Measurements from ENCODE around the gene HILPDA. TPM values are rescaled to one million over a fixed set of nuclear protein-coding genes. Genes with fewer than 3 reads are reported as not detected.

Gene HILPDA
- total and polyA plus RNA-seq, 7 donors, result 1.9 to 9.7 (median 4.1) TPM

DNA sequence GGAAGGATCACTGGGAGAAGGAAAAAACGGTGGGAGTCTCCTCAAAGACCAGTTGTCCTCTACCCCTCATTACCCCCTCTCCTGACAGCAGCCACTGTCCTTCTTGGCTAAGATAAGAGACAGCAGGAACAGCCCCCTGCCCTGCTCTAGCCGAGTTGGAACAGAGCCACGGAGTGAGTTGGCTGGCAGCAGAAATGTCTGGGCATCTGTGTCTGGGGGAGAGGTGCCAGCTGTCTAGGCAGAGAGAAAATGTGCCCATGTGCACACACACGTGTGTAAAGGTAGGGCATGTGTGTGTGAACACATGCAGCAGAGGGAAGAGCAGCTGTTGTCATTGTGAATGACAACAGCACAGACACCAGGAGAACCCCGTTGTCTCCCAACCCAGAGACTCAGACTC is 9.4 kb upstream of the HILPDA start:
- TF ChIP-seq, protein P1, sequence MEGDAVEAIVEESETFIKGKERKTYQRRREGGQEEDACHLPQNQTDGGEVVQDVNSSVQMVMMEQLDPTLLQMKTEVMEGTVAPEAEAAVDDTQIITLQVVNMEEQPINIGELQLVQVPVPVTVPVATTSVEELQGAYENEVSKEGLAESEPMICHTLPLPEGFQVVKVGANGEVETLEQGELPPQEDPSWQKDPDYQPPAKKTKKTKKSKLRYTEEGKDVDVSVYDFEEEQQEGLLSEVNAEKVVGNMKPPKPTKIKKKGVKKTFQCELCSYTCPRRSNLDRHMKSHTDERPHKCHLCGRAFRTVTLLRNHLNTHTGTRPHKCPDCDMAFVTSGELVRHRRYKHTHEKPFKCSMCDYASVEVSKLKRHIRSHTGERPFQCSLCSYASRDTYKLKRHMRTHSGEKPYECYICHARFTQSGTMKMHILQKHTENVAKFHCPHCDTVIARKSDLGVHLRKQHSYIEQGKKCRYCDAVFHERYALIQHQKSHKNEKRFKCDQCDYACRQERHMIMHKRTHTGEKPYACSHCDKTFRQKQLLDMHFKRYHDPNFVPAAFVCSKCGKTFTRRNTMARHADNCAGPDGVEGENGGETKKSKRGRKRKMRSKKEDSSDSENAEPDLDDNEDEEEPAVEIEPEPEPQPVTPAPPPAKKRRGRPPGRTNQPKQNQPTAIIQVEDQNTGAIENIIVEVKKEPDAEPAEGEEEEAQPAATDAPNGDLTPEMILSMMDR (IDR thresholded peaks at IDR 0.05), result no peak
- Histone ChIP-seq H3K4me3 (no peak overlapping the region), H3K9me3 (no peaks in the 10 kb centered on the region), H3K27ac (no peak overlapping the region), H3K27me3 (ENCODE audit: insufficient read depth in 3 of 3, low read length in 2 of 3) (no peaks in the 10 kb centered on the region), H3K4me1 (no peaks in the 10 kb centered on the region), H3K36me3 (ENCODE audit: insufficient read depth in 1 of 2, low read depth in 1 of 2) (no peaks in the 10 kb centered on the region)
- 14 to 33% (median 29%) methylated on average over 5 of the region's 5 CpGs for WGBS, 3 donors
- no peak for ATAC-seq
- no peak for DNase-seq
- intact Hi-C loops (cut with DNase I), result no loop called here

DNA sequence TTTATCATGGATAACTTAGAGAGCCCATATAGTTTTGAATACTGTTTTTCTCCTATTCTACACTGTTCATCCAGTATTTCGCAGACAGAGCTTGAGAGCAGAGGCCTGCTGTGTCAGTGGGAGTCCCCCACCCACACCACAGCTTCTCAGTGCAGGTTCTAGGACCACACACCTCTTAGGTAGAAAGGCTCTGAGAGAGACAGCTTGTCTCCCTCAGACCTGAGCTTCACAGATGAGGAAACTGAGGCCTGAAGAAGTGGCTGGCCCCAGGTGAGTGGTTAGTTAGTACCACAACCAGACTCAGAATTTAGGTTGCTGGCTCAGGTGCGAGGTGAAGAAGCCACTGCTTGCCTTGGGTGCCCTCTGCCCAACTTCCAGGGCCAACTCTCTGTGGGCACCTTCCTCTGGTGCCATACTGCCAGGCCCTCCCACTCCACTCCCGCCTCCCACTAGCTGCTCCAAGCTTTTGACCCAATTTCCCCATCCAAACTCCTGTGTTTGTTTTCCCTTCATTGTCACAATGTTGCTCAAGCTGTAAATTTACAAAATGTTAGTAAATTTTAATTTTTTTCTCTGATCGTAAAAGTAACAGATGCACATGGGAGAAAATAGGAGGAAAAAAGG is 7.6 kb upstream of the HILPDA start:
- H3K27ac ChIP-seq, result no peak overlapping the region
- no peak for DNase-seq
- 73 to 98% (median 74%) methylated on average over 3 to 4 of the region's 4 CpGs for WGBS, 3 donors
- H3K9me3 ChIP-seq, result no peaks in the 10 kb centered on the region
- ATAC-seq, result no peak
- intact Hi-C loops (cut with DNase I), result no loop called here
- H3K27me3 ChIP-seq (ENCODE audit: insufficient read depth in 3 of 3, low read length in 2 of 3), result no peaks in the 10 kb centered on the region
- TF ChIP-seq, protein P1 (IDR thresholded peaks at IDR 0.05), result no peak
- no peak overlapping the region for H3K4me3 ChIP-seq
- no peaks in the 10 kb centered on the region for H3K36me3 ChIP-seq (ENCODE audit: insufficient read depth in 1 of 2, low read depth in 1 of 2)
- no peaks in the 10 kb centered on the region for H3K4me1 ChIP-seq

DNA sequence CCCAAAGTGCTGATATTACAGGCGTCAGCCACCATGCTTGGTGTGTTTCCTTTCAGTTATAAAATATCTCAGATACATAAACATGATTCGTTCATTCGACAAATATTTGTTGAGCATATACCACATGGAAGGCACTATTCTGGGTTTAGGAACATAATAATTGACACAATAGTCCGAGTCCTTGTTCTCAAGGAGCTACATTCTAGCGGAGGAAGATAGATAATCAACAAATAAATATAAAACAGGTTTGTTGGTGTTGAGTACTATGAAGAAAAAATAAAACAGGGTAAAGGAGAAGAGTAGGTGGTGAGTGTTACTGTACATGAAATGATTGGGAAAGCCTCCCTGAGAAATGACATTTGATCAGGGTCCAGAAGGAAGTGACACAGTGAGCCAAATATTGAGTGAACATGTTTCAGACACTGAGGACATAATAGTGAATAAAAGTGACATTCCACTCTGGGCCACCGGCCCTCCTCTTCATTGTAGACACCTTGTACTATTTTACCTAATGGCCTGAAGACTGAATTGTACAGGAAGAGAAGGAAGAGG is 6.9 kb upstream of the HILPDA start:
- intact Hi-C loops (cut with DNase I), result no loop called here
- 91 to 93% (median 92%) methylated on average over 6 of the region's 6 CpGs for WGBS, 3 donors
- DNase-seq, result no peak
- Histone ChIP-seq H3K27ac (no peak overlapping the region), H3K9me3 (no peaks in the 10 kb centered on the region), H3K4me1 (peaks cover 4% of the 10 kb centered on the region), H3K4me3 (no peak overlapping the region), H3K36me3 (ENCODE audit: insufficient read depth in 1 of 2, low read depth in 1 of 2) (no peaks in the 10 kb centered on the region), H3K27me3 (ENCODE audit: insufficient read depth in 3 of 3, low read length in 2 of 3) (no peaks in the 10 kb centered on the region)
- ATAC-seq, result no peak
- TF ChIP-seq, protein P1 (IDR thresholded peaks at IDR 0.05), result no peak

DNA sequence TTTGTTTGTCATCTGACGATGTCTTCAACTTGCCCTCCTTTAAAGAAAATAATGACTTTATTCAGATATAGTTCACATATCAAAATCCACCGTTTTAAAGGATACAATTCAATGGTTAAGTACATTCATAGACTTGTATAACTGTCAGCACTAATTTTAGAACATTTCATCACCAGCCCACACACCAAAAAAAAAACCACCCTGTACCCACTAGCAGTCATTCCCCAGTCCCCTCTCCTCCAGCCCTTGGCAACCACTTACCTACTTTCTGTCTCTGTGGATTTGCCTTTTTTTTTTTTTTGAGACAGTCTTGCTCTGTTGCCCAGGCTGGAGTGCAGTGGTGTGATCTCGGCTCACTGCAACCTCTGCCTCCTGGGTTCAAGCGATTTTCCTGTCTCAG is 5.3 kb upstream of the HILPDA start:
- WGBS, 3 donors, result 58 to 74% (median 61%) methylated on average over 4 of the region's 4 CpGs
- H3K4me3 ChIP-seq, result no peak overlapping the region
- no peak for ATAC-seq
- no peaks in the 10 kb centered on the region for H3K9me3 ChIP-seq
- TF ChIP-seq, protein P1 (IDR thresholded peaks at IDR 0.05), result no peak
- no peak for DNase-seq
- H3K27ac ChIP-seq, result no peak overlapping the region
- intact Hi-C loops (cut with DNase I), result no loop called here
- H3K27me3 ChIP-seq (ENCODE audit: insufficient read depth in 3 of 3, low read length in 2 of 3), result no peaks in the 10 kb centered on the region
- peaks cover 18% of the 10 kb centered on the region for H3K4me1 ChIP-seq
- no peaks in the 10 kb centered on the region for H3K36me3 ChIP-seq (ENCODE audit: insufficient read depth in 1 of 2, low read depth in 1 of 2)

DNA sequence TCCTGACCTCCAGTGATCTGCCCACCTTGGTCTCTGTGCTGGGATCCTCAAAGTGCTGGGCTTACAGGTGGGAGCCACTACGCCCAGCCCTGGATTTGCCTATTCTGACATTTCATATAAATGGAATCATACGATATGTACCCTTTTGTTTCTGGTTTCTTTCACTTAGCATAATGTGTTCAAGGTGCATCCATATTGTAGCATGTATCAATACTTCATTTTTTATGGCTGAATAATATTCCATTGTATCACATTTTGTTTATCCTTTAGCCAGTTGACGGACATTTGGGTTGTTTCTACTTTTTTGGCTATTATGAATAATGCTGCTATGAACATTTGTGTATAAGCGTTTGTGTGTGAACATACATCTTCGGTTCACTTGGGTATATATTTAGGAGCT is 4.8 kb upstream of the HILPDA start:
- Histone ChIP-seq H3K36me3 (ENCODE audit: insufficient read depth in 1 of 2, low read depth in 1 of 2) (no peaks in the 10 kb centered on the region), H3K27ac (no peak overlapping the region), H3K27me3 (ENCODE audit: insufficient read depth in 3 of 3, low read length in 2 of 3) (no peaks in the 10 kb centered on the region), H3K4me3 (no peak overlapping the region), H3K4me1 (peaks cover 19% of the 10 kb centered on the region), H3K9me3 (no peaks in the 10 kb centered on the region)
- no peak for DNase-seq
- intact Hi-C loops (cut with DNase I), result no loop called here
- WGBS, 3 donors, result 95% methylated on average over 5 of the region's 5 CpGs
- TF ChIP-seq, protein P1 (IDR thresholded peaks at IDR 0.05), result no peak
- no peak for ATAC-seq

All from psoas muscle (tissue), 8 donors.